ENCODE results near the gene GNPTAB.
"Not testable (repeated sequence)": the region's sequence is repeated elsewhere in the genome, so short reads cannot be mapped to it uniquely, and the experiment has no call there.

Gene GNPTAB

DNA sequence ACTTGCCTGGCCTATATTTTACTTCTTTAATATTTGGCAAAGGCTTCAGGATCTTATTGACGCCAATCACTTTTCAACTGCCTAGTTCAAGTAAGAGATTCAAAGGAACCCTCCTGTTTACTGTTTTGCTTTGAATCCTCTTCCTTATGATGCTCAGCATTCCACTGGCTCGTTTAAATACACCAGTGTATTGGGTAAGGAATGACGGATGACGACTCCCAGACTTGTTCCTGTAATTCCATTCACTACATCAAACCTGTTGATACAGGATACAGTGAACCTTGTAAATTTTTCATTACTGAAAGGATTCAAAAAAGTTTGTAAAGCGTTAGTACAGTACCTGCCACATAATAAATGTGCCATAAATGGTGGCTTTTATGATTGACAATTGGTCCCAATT lies 89.8 kb downstream of the GNPTAB start:
- DNase-seq (ENCODE audit: extremely low spot score): no peak
- ChIA-PET CTCF (no interaction called here), POLR2A (no interaction called here)
- TF ChIP-seq, protein P1, sequence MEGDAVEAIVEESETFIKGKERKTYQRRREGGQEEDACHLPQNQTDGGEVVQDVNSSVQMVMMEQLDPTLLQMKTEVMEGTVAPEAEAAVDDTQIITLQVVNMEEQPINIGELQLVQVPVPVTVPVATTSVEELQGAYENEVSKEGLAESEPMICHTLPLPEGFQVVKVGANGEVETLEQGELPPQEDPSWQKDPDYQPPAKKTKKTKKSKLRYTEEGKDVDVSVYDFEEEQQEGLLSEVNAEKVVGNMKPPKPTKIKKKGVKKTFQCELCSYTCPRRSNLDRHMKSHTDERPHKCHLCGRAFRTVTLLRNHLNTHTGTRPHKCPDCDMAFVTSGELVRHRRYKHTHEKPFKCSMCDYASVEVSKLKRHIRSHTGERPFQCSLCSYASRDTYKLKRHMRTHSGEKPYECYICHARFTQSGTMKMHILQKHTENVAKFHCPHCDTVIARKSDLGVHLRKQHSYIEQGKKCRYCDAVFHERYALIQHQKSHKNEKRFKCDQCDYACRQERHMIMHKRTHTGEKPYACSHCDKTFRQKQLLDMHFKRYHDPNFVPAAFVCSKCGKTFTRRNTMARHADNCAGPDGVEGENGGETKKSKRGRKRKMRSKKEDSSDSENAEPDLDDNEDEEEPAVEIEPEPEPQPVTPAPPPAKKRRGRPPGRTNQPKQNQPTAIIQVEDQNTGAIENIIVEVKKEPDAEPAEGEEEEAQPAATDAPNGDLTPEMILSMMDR (IDR thresholded peaks at IDR 0.05; ENCODE audit: control extremely low read depth, extremely low read depth, low read depth, missing control alignments): no peak

DNA sequence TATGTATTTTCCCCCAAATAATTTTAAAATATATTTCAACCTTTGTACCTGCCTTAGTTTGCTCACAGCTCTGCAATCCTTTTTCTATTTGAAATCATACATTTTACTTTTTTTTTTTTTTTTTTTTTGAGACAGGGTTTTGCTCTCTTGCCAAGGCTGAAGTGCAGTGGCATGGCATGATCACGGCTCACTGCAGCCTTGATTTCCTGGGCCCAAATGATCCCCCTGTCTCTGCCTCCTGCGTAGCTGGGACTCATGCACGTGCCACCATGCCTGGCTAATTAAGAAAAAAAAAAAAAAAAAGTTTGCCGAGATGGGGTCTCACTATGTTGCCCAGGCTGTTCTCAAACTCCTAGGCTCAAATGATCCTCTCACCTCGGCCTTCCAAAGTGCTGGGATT lies 90.2 kb downstream of the GNPTAB start:
- DNase-seq (ENCODE audit: extremely low spot score): no peak
- TF ChIP-seq, protein P1 (IDR thresholded peaks at IDR 0.05; ENCODE audit: control extremely low read depth, extremely low read depth, low read depth, missing control alignments): no peak
- ChIA-PET CTCF (no interaction called here), POLR2A (no interaction called here)

DNA sequence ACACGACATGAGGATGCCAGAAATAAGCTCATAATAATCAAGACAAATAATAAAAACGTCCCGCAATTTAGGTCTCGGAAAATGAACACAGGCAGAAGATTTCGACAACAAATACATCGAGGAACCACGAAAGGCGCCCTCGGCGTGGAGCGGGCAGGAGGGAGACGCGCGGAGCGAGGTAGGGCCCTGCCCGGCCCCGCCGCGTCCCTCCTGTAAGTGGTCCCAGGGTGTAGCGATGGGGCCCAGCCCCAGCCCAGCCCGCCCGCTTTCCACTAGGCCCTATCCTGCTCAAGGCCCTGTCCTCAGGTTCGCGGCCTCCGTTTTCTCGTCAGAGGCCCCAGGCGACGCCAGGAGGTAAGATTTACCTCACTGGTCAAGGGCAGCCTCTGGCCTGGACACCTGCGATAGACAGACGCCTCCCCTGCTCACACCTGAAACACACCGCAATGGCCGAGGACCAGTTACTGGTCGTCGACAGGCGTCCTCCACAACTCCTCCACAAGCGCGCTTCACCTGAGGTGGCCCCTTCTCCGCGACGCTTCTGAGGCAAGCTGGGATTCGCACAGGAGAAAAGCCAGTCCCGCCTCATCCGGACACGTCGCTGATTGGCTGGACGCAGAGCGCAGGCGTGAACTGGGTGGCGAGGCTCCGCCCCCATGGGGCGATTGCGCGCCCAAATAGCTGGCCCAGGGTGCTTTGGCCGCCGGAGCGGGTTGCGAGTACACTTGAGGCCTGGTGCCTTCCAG lies 91.7 kb downstream of the GNPTAB start, which contains the start of gene SYCP3:
Gene SYCP3 (minus strand): TSS at position 543 of the 746 bp plus-strand sequence. CDS start 1,527 bp downstream, outside the sequence.
- ChIA-PET CTCF (interaction anchor here (0.9 to 1.0 kb wide), 3 partner anchors 8 to 1391 kb away, joined by 3 to 5 read pairs (median 3); no protein-coding TSS in a partner anchor), POLR2A (interaction anchor here (0.7 kb wide), 1 partner anchor 17 kb away, joined by 3 read pairs; no protein-coding TSS in a partner anchor)
- no peak for DNase-seq (ENCODE audit: extremely low spot score)
- TF ChIP-seq, protein P1 (IDR thresholded peaks at IDR 0.05; ENCODE audit: control extremely low read depth, extremely low read depth, low read depth, missing control alignments): no peak

DNA sequence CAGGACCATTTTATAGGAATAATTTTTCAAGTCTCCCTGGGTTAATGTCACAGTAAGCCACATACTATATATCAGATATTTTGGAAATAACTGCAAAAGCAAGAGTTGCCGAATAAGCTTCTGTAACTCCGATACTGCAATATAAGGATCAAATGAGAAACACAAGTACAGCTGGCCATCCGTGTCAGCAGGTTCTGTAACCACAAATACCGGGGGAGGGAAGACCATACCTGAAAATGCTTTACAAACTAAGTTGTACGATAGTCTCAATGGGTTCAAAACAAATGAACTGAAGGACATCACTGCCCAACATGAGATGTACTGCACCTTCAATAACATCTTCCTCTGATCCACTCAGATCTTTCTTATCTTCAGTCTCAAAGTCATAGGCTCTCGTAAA lies 93.3 kb downstream of the GNPTAB start:
- CTCF ChIA-PET: no interaction called here
- POLR2A ChIA-PET: no interaction called here
- DNase-seq (ENCODE audit: extremely low spot score): no peak
- TF ChIP-seq, protein P1 (IDR thresholded peaks at IDR 0.05; ENCODE audit: control extremely low read depth, extremely low read depth, low read depth, missing control alignments): no peak

DNA sequence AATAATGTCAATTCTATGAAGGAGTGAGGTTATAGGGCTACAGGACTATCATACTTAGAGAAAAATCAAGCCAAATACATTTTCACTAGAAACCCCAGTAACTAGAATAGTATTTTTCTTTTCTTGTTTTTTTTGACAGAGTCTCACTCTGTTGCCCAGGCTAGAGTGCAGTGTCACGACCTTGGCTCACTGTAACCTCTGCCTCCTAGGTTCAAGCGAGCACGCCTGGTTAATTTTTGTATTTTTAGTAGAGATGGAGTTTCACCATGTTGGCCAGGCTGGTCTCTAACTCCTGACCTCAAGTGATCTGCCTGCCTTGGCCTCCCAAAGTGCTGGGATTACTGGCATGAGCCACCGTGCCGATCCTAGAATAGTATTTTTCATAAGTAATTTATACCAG lies 96.3 kb downstream of the GNPTAB start:
- DNase-seq (ENCODE audit: extremely low spot score); CTCF ChIA-PET; POLR2A ChIA-PET: not testable (repeated sequence)

DNA sequence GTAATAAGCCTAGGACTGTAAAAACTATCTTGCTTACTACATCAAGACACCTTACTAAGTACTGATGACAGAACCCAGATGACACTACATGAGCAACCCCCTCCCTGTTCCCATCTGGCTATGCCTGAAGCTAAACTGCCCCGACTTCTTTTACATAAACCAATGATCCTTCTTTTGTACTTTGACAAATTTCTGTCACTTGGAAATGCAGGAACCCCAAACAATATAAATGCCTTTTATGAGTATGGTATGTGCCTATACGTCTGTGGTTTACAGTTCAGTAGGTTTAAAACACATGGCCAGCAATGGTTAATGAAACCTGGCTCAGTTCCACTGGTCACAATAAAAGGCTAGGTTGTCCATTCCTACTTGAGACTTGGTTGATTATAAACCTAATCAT lies 97.6 kb downstream of the GNPTAB start:
- POLR2A ChIA-PET: no interaction called here
- TF ChIP-seq, protein P1 (IDR thresholded peaks at IDR 0.05; ENCODE audit: control extremely low read depth, extremely low read depth, low read depth, missing control alignments): no peak
- CTCF ChIA-PET: interaction anchor here (0.8 to 1.3 kb wide), 3 partner anchors 9 to 14 kb away, joined by 3 to 5 read pairs (median 3); no protein-coding TSS in a partner anchor

DNA sequence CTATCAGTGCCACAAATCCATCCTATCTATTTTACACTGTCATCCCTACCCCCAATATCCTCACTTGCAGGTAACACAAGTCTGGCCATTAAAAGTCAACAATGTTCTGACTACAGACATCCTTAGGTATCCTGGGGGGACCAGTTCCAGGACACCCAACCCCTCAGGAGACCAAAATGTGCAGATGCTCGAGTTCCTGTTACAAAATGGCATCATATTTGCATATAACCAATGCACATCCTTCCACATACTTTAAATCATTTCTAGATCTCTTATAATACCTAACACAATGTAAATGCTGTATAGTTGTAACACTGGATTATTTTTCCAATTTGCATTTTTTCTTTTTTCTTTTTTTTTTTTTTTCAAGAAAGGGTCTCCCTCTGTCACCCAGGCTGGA lies 98.4 kb downstream of the GNPTAB start:
- ChIA-PET CTCF (no interaction called here), POLR2A (no interaction called here)
- DNase-seq (ENCODE audit: extremely low spot score): no peak
- TF ChIP-seq, protein P1 (IDR thresholded peaks at IDR 0.05; ENCODE audit: control extremely low read depth, extremely low read depth, low read depth, missing control alignments): no peak

More for the DNA sequence above, 97.6 kb downstream of the GNPTAB start:
- no peak for DNase-seq (ENCODE audit: extremely low spot score)
